AG04450 (cell line): ENCODE measurements around the gene ACVRL1. TPM values are rescaled to one million over a fixed set of nuclear protein-coding genes. Genes with fewer than 3 reads are reported as not detected.

Source experiments
- CTCF ChIA-PET: fragments of 300-600, 350-600 bp; formaldehyde crosslinking; extraction: SDS; loops from one replicate; lab custom pipeline; 2022; ENCODE audit warnings: antibody characterized with exemption, inconsistent platforms; lab: Charles Lee
- POLR2A ChIA-PET: fragments of 350-600 bp; formaldehyde crosslinking; extraction: SDS; loops from one replicate; lab custom pipeline; 2021; ENCODE audit warnings: antibody characterized with exemption, inconsistent platforms; lab: Yijun Ruan, JAX
- DNase-seq: peaks from one replicate; pipeline ENCODE4 v3.0.0-alpha.2; 2011; ENCODE audit warnings: low read depth, low spot score
- H3K27ac ChIP-seq: one replicate; pipeline ENCODE4 v1.5.1; 2012; ENCODE audit warnings: low read depth, low read length, control low read depth
- H3K27me3 ChIP-seq: one replicate; pipeline ENCODE4 v1.6.0; 2012; ENCODE audit warnings: low read length; ENCODE audit not compliant: control insufficient read depth, insufficient read depth
- H3K4me3 ChIP-seq: 2 replicates; pipeline ENCODE4 v1.5.1; 2011; ENCODE audit warnings: mild to moderate bottlenecking, low read depth, low read length, control low read depth
- H3K9me3 ChIP-seq: 2 replicates; pipeline ENCODE4 v1.5.1; 2012; ENCODE audit warnings: low read length; ENCODE audit not compliant: control insufficient read depth, insufficient read depth
- CTCF ChIP-seq: IDR thresholded peaks from 2 replicates; pipeline ENCODE4 v1.5.1; 2011; ENCODE audit warnings: low read depth, low read length, control low read depth, inconsistent platforms
- polyA plus RNA-seq: library from polyadenylated mRNA; depleted of rRNA; stranded (reverse); fragments of >200 nt; gene quantifications from 2 replicates; pipeline ENCODE4 v1.2.3, GENCODE V29; 2011

The ACVRL1 gene
- polyA plus RNA-seq, 1 experiment, result 11.1 TPM

- Histone ChIP-seq H3K9me3 (no peaks in the 10 kb centered on the region), H3K27me3 (no peaks in the 10 kb centered on the region), H3K27ac (no peak overlapping the region), H3K4me3 (no peak overlapping the region)
- ChIA-PET POLR2A (no interaction called here), CTCF (interaction anchor here (4.4 kb wide), 1 partner anchor 10 kb away, joined by 33 read pairs; no protein-coding TSS in a partner anchor)
- DNase-seq, result no peak
- TF ChIP-seq CTCF, result no peak
Observed at GRCh38 chr12:51960890-51961289, 53.6 kb downstream of the ACVRL1 start.

GRCh38 chr12:51961834-51962233 lies 54.5 kb downstream of the ACVRL1 start:
- H3K9me3 ChIP-seq, result no peaks in the 10 kb centered on the region
- no peak for DNase-seq
- no peak overlapping the region for H3K4me3 ChIP-seq
- ChIA-PET POLR2A (no interaction called here), CTCF (interaction anchor here (0.6 to 4.4 kb wide), 11 partner anchors 9 to 254 kb away, joined by 3 to 33 read pairs (median 4); no protein-coding TSS in a partner anchor)
- no peaks in the 10 kb centered on the region for H3K27me3 ChIP-seq
- H3K27ac ChIP-seq, result no peak overlapping the region
- no peak for TF ChIP-seq CTCF

- ChIA-PET POLR2A (no interaction called here), CTCF (interaction anchor here (0.6 to 4.4 kb wide), 8 partner anchors 8 to 120 kb away, joined by 3 to 33 read pairs (median 4); no protein-coding TSS in a partner anchor)
- no peaks in the 10 kb centered on the region for H3K9me3 ChIP-seq
- TF ChIP-seq CTCF, result no peak
- H3K27ac ChIP-seq, result no peak overlapping the region
- no peaks in the 10 kb centered on the region for H3K27me3 ChIP-seq
- H3K4me3 ChIP-seq, result no peak overlapping the region
- DNase-seq, result no peak
Observed at GRCh38 chr12:51962737-51963136, 55.4 kb downstream of the ACVRL1 start.

- no peak for DNase-seq
- H3K27ac ChIP-seq, result no peak overlapping the region
- TF ChIP-seq CTCF, result no peak
- no peaks in the 10 kb centered on the region for H3K9me3 ChIP-seq
- H3K4me3 ChIP-seq, result no peak overlapping the region
- ChIA-PET CTCF (no interaction called here), POLR2A (no interaction called here)
- no peaks in the 10 kb centered on the region for H3K27me3 ChIP-seq
Observed at GRCh38 chr12:51963477-51963876, 56.2 kb downstream of the ACVRL1 start.

- no peaks in the 10 kb centered on the region for H3K27me3 ChIP-seq
- H3K27ac ChIP-seq, result no peak overlapping the region
- TF ChIP-seq CTCF, result no peak
- H3K9me3 ChIP-seq, result no peaks in the 10 kb centered on the region
- H3K4me3 ChIP-seq, result no peak overlapping the region
- ChIA-PET POLR2A (no interaction called here), CTCF (interaction anchor here (0.7 to 3.2 kb wide), 9 partner anchors 9 to 75 kb away, joined by 3 to 33 read pairs (median 13); no protein-coding TSS in a partner anchor)
- DNase-seq, result no peak
Observed at GRCh38 chr12:51969643-51970042, 62.3 kb downstream of the ACVRL1 start.
